ENCODE results near the gene HNRNPDL. TPM values are rescaled to one million over a fixed set of nuclear protein-coding genes. Genes with fewer than 3 reads are reported as not detected.

Gene HNRNPDL
- total RNA-seq, 1 experiment from 2014 or later = 346 TPM

DNA sequence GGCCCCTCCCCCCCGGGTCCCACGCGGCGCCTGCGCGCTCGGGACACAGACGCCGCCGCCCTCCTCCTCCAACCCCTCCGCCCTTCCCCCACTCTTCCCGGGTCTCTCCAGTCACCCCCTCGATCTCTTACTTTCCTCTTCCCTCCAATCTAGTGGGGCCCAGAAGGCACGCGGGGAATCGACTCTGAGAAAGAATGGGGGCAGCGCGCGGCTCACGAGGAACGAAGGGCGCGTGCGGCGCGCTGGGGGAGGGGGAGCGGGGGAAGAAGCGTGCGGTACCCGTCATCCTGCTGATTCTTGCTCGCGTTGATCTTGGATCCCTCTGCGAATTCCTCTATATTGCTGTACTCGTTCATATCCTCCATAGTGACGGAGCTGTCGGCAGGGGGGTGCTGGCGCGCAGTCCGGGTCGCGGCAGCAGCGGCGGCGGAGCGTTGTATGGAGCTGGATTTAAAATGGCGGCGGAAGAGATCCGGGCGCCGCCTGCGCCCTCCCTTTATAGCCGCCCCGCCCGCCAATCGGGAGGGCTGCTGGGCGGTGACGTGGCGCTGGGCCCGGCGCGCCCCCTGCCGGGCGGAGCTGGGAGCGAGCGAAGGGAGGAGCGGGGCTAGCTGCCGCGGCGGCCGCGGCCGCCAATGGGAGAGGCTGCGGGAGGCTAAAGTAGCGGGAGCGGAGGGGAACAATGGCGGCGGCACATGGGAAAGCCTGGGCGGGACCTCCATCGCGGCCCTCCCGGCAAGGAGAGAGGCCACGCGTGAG, 1.1 kb downstream of the HNRNPDL start (continued):
- TF ChIP-seq, protein P1, sequence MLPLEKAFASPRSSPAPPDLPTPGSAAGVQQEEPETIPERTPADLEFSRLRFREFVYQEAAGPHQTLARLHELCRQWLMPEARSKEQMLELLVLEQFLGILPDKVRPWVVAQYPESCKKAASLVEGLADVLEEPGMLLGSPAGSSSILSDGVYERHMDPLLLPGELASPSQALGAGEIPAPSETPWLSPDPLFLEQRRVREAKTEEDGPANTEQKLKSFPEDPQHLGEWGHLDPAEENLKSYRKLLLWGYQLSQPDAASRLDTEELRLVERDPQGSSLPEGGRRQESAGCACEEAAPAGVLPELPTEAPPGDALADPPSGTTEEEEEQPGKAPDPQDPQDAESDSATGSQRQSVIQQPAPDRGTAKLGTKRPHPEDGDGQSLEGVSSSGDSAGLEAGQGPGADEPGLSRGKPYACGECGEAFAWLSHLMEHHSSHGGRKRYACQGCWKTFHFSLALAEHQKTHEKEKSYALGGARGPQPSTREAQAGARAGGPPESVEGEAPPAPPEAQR (CRISPR knock-in tag; IDR thresholded peaks at IDR 0.05) = no peak
- TF ChIP-seq, protein P2, sequence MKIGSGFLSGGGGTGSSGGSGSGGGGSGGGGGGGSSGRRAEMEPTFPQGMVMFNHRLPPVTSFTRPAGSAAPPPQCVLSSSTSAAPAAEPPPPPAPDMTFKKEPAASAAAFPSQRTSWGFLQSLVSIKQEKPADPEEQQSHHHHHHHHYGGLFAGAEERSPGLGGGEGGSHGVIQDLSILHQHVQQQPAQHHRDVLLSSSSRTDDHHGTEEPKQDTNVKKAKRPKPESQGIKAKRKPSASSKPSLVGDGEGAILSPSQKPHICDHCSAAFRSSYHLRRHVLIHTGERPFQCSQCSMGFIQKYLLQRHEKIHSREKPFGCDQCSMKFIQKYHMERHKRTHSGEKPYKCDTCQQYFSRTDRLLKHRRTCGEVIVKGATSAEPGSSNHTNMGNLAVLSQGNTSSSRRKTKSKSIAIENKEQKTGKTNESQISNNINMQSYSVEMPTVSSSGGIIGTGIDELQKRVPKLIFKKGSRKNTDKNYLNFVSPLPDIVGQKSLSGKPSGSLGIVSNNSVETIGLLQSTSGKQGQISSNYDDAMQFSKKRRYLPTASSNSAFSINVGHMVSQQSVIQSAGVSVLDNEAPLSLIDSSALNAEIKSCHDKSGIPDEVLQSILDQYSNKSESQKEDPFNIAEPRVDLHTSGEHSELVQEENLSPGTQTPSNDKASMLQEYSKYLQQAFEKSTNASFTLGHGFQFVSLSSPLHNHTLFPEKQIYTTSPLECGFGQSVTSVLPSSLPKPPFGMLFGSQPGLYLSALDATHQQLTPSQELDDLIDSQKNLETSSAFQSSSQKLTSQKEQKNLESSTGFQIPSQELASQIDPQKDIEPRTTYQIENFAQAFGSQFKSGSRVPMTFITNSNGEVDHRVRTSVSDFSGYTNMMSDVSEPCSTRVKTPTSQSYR (CRISPR knock-in tag; IDR thresholded peaks at IDR 0.05) = peak; percentile 79
- no peak for TF ChIP-seq ZNF396 (CRISPR knock-in tag; IDR thresholded peaks at IDR 0.05; ENCODE audit: borderline replicate concordance)
- peak; percentile 94 for TF ChIP-seq CREM (CRISPR knock-in tag; IDR thresholded peaks at IDR 0.05)

DNA sequence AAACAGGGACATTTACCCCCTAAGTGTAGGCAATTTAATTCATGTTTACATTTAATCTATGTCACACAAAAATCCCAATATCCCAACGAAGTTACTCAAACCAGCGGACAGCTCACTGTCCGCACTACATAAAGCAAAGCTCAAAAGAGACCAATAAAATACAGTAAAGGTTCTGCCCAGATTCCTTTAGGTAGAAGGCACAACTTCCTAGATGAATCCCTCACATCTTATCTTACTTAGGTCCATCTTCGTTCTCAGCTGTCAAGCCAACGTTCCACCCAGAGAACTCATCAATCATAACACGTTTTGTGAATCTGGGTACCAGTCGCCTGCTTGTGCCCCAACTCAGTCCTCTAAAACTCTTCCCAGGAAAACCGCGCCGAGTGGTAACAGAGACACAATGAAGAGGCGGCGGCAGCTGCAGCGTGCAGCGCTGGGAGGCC, 1.7 kb downstream of the HNRNPDL start:
- peaks cover 46% of the 10 kb centered on the region for H3K4me1 Mint-ChIP-seq
- peak overlapping the region; percentile 94 for H3K27ac Mint-ChIP-seq
- H3K4me3 Mint-ChIP-seq = peak overlapping the region; percentile 100
- ChIA-PET POLR2A (interaction anchor here (0.5 to 2.6 kb wide), 18 partner anchors 8 to 607 kb away, joined by 3 to 68 read pairs (median 6); partner anchors contain the start of genes COPS4 and HNRNPD), CTCF (interaction anchor here (1.0 to 1.2 kb wide), 8 partner anchors 9 to 170 kb away, joined by 3 to 13 read pairs (median 5); partner anchors contain the start of gene HNRNPD)
- DNase-seq (ENCODE audit: low spot score) (no peak), ATAC-seq (no peak)
- no peaks in the 10 kb centered on the region for H3K9me3 Mint-ChIP-seq
- TF ChIP-seq, protein P3, sequence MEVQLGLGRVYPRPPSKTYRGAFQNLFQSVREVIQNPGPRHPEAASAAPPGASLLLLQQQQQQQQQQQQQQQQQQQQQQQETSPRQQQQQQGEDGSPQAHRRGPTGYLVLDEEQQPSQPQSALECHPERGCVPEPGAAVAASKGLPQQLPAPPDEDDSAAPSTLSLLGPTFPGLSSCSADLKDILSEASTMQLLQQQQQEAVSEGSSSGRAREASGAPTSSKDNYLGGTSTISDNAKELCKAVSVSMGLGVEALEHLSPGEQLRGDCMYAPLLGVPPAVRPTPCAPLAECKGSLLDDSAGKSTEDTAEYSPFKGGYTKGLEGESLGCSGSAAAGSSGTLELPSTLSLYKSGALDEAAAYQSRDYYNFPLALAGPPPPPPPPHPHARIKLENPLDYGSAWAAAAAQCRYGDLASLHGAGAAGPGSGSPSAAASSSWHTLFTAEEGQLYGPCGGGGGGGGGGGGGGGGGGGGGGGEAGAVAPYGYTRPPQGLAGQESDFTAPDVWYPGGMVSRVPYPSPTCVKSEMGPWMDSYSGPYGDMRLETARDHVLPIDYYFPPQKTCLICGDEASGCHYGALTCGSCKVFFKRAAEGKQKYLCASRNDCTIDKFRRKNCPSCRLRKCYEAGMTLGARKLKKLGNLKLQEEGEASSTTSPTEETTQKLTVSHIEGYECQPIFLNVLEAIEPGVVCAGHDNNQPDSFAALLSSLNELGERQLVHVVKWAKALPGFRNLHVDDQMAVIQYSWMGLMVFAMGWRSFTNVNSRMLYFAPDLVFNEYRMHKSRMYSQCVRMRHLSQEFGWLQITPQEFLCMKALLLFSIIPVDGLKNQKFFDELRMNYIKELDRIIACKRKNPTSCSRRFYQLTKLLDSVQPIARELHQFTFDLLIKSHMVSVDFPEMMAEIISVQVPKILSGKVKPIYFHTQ (CRISPR knock-in tag; IDR thresholded peaks at IDR 0.05) = peak; percentile 56; the same call in 1 of the 2 replicates
- TF ChIP-seq NR2C2 (CRISPR knock-in tag; IDR thresholded peaks at IDR 0.05) = no peak
- peaks cover 59% of the 10 kb centered on the region for H3K36me3 Mint-ChIP-seq
- H3K27me3 Mint-ChIP-seq (ENCODE audit: low read depth) = no peaks in the 10 kb centered on the region; the same call in 1 of the 2 replicates

DNA sequence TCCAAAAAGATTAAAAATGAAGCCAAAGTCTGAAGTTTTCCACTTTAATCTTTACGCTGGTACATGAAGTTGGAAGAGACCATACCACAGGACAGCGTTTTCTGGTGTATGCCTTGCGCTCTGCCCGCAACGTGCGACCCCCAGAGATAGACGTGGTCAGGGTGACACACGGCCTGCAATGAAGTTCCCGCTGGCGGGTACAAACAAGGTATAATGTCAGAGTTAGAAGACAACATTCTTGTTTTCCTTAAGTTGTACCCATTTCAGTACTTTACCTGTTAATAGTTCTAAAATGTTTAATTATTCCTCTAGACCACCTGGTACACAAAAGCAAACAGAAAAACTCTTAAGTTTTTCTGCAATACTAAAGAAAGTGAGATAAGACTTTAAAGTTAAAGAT, 4.8 kb downstream of the HNRNPDL start:
- TF ChIP-seq, protein P2 (CRISPR knock-in tag; IDR thresholded peaks at IDR 0.05) = no peak
- TF ChIP-seq PRRX2 (CRISPR knock-in tag; IDR thresholded peaks at IDR 0.05) (0 out of 2 replicates have a peak, but pooled peaks have one; percentile 70), NFE2L1 (CRISPR knock-in tag; IDR thresholded peaks at IDR 0.05) (no peak), MXD4 (CRISPR knock-in tag; IDR thresholded peaks at IDR 0.05; ENCODE audit: borderline replicate concordance) (no peak), ZNF671 (CRISPR knock-in tag; IDR thresholded peaks at IDR 0.05) (0 out of 2 replicates have a peak, but pooled peaks have one; percentile 30)
- Mint-ChIP-seq H3K4me1 (peaks cover 32% of the 10 kb centered on the region), H3K4me3 (peak overlapping the region; percentile 12; the same call in 1 of the 2 replicates), H3K27me3 (ENCODE audit: low read depth) (no peaks in the 10 kb centered on the region; the same call in 1 of the 2 replicates), H3K9me3 (no peaks in the 10 kb centered on the region), H3K36me3 (peaks cover 58% of the 10 kb centered on the region), H3K27ac (peak overlapping the region; percentile 77)
- ChIA-PET POLR2A (no interaction called here), CTCF (no interaction called here)
- ATAC-seq = no peak
- no peak for DNase-seq (ENCODE audit: low spot score)

Data from WTC11 (cell line).